NCI-H187 (cell line): ENCODE data around the gene ZNF514.
"Not testable (repeated sequence)": the region's sequence is repeated elsewhere in the genome, so short reads cannot be mapped to it uniquely, and the experiment has no call there.

ENCODE experiments used
- DNase-seq, 2 experiments: peaks; one replicate each; lab custom pipeline; 2025; lab: John Stamatoyannopoulos, UW

The ZNF514 gene

GRCh38 chr2:95138702-95139101, 20.9 kb downstream of the ZNF514 start:
- no peak for DNase-seq

- no peak for DNase-seq
Observed at GRCh38 chr2:95122197-95122551, 37.5 kb downstream of the ZNF514 start.

DNA sequence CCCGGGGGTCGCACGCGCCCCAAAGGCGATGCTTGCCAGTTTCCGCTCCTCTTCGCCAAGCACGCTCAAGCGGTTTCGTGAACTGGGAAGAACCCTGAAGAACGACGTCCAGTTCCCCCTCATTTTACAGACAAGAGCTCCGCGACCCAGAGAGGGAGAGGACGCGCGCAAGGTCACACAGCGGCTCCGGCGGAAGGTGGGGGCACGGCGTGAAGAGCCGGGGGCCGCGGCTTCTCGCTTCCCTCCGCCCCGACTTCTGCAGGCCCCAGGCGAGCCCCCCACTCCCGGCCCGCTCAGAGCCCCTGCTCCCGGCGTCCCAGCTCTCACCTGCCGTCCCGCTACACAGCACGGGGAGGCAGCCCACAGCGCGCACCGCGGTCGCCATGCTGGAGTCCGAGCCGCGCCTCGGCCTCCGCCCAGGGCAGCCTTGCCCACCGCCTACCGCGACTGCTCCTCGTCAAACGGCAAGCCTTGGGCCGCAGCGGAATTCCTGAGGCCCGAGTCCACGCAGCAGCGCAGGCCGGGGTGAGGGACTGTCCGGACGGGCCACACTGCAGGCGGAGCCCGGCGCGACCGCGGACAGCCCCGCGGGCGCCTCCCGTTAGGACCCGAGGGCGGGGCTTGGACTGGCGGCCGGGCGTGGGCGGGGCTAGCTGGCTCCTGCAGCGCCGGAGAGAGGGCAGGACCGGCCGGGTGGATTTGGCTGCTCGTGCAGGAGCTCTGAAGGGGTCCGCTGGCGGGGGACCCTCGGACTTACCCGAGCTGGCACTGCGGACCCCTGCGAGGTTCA, 38.0 kb downstream of the ZNF514 start, which contains the start of gene MRPS5:
Gene MRPS5 (minus strand): TSS at position 402 of the 790 bp plus-strand sequence. CDS start 17 bp downstream, at position 385.
- DNase-seq: peak; percentile 48 to 57

DNA sequence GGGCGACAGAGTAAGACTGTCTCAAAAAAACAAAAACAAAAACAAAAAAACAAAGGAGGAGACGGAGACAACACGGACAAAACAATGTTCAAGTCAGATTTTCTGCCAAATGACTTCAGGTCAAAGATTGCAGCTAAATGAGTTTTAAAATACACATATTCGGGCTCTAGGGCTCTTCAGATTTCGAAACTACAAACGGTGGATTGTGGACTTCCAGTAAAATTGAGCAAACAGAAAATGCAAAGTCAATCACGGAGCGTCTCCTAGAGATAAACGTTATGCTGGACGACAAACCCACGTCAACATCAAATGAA, 38.6 kb downstream of the ZNF514 start:
- DNase-seq: no peak

- peak in 1 of 2 experiments; percentile 34 for DNase-seq
Observed at GRCh38 chr2:95115418-95115817, 44.2 kb downstream of the ZNF514 start.

GRCh38 chr2:95113464-95113863, 46.2 kb downstream of the ZNF514 start:
- DNase-seq: no peak

DNA sequence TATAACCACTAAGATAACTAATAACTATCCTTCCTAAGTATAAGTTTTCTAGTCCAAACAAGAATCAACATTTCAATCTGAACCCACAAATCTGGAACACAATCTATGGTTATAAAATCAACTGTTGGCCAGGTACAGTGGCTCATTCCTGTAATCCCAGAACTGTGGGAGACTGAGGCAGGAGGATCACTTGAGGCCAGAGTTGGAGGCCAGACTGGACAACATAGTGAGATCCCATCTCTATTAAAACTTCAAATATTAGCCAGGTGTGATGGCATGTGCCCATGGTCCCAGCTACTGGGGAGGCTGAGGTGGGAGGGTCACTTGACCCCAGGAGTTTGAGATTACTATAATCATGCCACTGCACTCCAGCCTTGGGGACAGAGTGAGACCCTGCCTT, 49.3 kb downstream of the ZNF514 start:
- DNase-seq: no peak

- no peak for DNase-seq
Observed at GRCh38 chr2:95109260-95109659, 50.4 kb downstream of the ZNF514 start.

DNA sequence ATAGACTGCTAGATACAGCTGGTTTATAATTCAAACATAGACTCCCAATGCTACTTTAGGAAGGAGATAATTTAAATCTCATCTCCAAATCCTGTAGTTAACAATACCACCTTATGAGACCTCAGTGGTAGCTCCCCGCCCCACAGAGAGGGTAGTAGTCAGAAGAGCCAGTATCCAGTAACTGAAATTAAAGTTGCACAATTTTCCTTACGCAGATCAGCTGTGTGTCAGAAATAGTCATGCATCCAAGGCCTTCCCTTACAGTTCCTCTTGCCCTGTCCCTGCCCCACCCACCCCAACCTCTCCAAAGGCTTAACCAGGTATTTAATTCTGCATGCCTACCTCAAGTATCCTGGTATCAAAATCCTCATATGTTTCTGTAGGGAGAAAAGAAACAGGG, 53.6 kb downstream of the ZNF514 start:
- DNase-seq: no peak

GRCh38 chr2:95104606-95105005, 55.0 kb downstream of the ZNF514 start:
- no peak for DNase-seq

DNA sequence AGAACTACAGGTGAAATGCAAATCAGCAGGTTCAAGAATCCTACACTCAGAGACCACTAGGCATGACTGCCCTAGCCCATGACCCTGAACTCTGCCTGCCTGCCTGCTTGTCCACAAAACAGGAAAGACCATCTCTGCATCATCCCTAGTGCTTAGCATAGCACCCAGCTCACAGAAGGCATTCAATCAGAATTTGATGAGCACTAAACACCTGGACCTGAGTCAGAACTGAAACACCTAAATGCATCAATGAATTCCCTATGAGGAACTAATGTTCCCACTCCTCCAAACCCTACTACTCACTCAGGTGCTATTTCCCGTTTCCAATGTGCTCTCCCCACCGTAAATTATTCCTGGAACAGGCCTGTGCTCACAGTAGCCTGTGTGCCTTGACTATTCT, 59.7 kb downstream of the ZNF514 start:
- no peak for DNase-seq

DNA sequence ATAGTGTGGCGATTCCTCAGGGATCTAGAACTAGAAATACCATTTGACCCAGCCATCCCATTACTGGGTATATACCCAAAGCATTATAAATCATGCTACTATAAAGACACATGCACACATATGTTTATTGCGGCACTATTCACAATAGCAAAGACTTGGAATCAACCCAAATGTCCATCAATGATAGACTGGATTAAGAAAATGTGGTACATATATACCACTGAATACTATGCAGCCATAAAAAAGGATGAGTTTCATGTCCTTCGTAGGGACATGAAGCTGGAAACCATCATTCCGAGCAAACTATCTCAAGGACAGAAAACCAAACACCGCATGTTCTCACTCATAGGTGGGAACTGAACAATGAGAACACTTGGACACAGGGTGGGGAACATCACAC, 61.4 kb downstream of the ZNF514 start:
- DNase-seq: not testable (repeated sequence)
